RWPE2 (cell line): Measurements from ENCODE around the gene AGMO.

Experiments
- ATAC-seq: fragments of 200-7000 bp; cut with Tn5 transposase; 3 replicates; pipeline ENCODE4 v1.9.1; 2021; ENCODE audit warnings: low read depth
- DNase-seq: peaks from one replicate; pipeline ENCODE4 v3.0.0-alpha.2; 2020; ENCODE audit warnings: low spot score
- H3K27ac ChIP-seq: fragments of 450-650 bp; 2 replicates; pipeline ENCODE4 v1.5.1; 2017; ENCODE audit warnings: mild to moderate bottlenecking; ENCODE audit not compliant: poor library complexity, severe bottlenecking
- H3K27me3 ChIP-seq: fragments of 250-450 bp; sonication (Bioruptor Pico); 2 replicates; pipeline ENCODE4 v1.5.1; 2021; ENCODE audit warnings: mild to moderate bottlenecking, moderate library complexity; ENCODE audit not compliant: insufficient read depth, poor library complexity, severe bottlenecking
- H3K36me3 ChIP-seq: fragments of 250-450 bp; sonication (Bioruptor Pico); 2 replicates; pipeline ENCODE4 v1.5.1; 2020; ENCODE audit warnings: low read depth, mild to moderate bottlenecking, moderate library complexity
- H3K4me1 ChIP-seq: fragments of 250-450 bp; sonication (Bioruptor Pico); 2 replicates; pipeline ENCODE4 v1.5.1; 2021; ENCODE audit warnings: mild to moderate bottlenecking, moderate library complexity; ENCODE audit not compliant: insufficient read depth, poor library complexity, severe bottlenecking
- H3K4me3 ChIP-seq: fragments of 250-450 bp; sonication (Bioruptor Pico); 2 replicates; pipeline ENCODE4 v1.5.1; 2021; ENCODE audit warnings: mild to moderate bottlenecking, moderate library complexity; ENCODE audit not compliant: severe bottlenecking
- H3K9me3 ChIP-seq: fragments of 250-450 bp; sonication (Bioruptor Pico); 2 replicates; pipeline ENCODE4 v1.5.1; 2021; ENCODE audit warnings: mild to moderate bottlenecking, moderate library complexity; ENCODE audit not compliant: severe bottlenecking
- TF ChIP-seq, protein P1 (sequence below): fragments of 450-650 bp; IDR thresholded peaks from one replicate; pipeline ENCODE4 v1.5.1; 2017; ENCODE audit warnings: mild to moderate bottlenecking, moderate library complexity; ENCODE audit not compliant: poor library complexity, severe bottlenecking

The AGMO gene

DNA sequence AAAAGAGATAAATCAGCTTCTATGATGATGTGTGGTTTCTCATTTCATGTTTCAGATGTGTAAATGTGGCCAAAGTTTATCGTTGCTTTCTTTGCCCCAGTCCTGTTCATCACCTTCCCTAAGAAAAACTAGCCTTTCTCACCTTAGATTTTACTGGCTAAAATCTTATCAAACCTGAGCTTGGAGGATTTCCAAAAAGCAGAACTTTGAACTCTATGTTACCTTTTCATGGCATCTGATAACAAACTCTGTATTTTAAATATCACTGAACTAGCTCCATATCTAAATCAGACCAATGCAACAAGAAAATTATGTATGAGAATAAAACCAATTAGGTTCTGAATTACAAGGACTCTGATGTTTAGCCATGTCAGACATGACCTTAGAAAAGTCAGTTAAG is 335.8 kb downstream of the AGMO start:
- DNase-seq: no peak
- TF ChIP-seq, protein P1, sequence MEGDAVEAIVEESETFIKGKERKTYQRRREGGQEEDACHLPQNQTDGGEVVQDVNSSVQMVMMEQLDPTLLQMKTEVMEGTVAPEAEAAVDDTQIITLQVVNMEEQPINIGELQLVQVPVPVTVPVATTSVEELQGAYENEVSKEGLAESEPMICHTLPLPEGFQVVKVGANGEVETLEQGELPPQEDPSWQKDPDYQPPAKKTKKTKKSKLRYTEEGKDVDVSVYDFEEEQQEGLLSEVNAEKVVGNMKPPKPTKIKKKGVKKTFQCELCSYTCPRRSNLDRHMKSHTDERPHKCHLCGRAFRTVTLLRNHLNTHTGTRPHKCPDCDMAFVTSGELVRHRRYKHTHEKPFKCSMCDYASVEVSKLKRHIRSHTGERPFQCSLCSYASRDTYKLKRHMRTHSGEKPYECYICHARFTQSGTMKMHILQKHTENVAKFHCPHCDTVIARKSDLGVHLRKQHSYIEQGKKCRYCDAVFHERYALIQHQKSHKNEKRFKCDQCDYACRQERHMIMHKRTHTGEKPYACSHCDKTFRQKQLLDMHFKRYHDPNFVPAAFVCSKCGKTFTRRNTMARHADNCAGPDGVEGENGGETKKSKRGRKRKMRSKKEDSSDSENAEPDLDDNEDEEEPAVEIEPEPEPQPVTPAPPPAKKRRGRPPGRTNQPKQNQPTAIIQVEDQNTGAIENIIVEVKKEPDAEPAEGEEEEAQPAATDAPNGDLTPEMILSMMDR: no peak
- no peak overlapping the region for H3K4me3 ChIP-seq
- no peak for ATAC-seq
- H3K36me3 ChIP-seq: no peaks in the 10 kb centered on the region
- no peaks in the 10 kb centered on the region for H3K9me3 ChIP-seq
- no peak overlapping the region for H3K27ac ChIP-seq
- peaks cover 8% of the 10 kb centered on the region for H3K27me3 ChIP-seq
- no peaks in the 10 kb centered on the region for H3K4me1 ChIP-seq

DNA sequence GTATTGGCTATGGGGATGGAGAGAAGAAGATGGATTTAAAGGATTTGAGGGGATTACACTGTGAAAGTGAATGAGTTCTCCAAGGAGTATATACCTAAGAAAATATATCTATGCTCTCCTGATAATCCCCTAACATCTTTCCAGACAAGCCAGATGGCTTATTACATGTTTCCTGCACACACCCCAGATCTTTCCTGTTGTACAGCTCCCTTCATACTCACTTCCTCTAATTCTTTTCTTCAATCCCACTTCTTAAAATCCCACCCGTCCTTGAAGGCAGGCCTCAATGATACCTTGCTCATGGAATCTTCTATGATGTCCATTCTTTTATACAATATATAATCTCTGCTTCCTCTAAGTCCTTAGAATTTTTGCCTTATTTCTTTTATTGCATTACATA is 342.1 kb downstream of the AGMO start:
- H3K27ac ChIP-seq: no peak overlapping the region
- H3K27me3 ChIP-seq: peaks cover 10% of the 10 kb centered on the region
- H3K9me3 ChIP-seq: no peaks in the 10 kb centered on the region
- H3K4me3 ChIP-seq: no peak overlapping the region
- TF ChIP-seq, protein P1: no peak
- no peaks in the 10 kb centered on the region for H3K36me3 ChIP-seq
- DNase-seq: no peak
- no peaks in the 10 kb centered on the region for H3K4me1 ChIP-seq
- ATAC-seq: no peak

DNA sequence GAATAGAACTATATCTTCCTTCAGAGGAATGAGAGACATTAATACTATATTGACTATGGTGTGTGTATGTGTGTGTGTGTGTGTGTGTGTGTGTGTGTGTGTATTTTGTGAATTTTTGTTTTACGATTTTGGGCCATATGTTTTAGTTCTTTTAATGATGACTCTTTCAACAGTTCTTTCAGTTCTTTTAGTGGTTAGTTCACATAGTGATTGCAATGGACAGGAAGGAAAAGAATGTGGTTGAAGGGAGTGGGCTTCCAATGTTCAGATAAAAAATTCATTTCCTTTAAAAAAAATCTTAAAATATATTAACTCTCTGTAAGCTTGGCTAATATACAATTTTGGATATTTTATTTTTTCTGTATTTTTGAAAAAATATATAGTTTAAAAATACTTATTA is 343.6 kb downstream of the AGMO start:
- Histone ChIP-seq H3K4me1 (no peaks in the 10 kb centered on the region), H3K9me3 (no peaks in the 10 kb centered on the region), H3K27ac (no peak overlapping the region), H3K4me3 (no peak overlapping the region), H3K27me3 (peaks cover 6% of the 10 kb centered on the region), H3K36me3 (no peaks in the 10 kb centered on the region)
- TF ChIP-seq, protein P1: no peak
- ATAC-seq (no peak), DNase-seq (no peak)

DNA sequence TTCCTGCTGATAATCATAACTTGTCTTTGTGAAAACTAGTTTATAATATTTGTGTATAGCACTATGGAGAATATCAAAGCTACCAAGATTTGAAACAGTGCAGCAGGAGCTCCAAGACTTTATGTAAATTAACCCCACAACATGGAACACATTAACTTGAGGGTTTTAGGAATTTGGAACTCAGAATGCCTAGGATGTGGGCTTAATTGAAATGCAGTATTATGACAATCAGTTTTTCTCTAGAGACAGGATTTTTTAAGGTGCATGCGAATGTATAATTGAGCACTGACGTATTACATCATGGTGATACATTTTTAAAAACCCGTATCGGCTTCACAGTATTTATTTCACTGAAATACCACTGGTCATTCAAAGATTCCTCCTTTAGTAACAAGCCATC is 346.2 kb downstream of the AGMO start:
- Histone ChIP-seq H3K4me1 (no peaks in the 10 kb centered on the region), H3K27ac (no peak overlapping the region), H3K36me3 (no peaks in the 10 kb centered on the region), H3K9me3 (no peaks in the 10 kb centered on the region), H3K4me3 (no peak overlapping the region), H3K27me3 (peaks cover 6% of the 10 kb centered on the region)
- DNase-seq (no peak), ATAC-seq (no peak)
- TF ChIP-seq, protein P1: no peak

DNA sequence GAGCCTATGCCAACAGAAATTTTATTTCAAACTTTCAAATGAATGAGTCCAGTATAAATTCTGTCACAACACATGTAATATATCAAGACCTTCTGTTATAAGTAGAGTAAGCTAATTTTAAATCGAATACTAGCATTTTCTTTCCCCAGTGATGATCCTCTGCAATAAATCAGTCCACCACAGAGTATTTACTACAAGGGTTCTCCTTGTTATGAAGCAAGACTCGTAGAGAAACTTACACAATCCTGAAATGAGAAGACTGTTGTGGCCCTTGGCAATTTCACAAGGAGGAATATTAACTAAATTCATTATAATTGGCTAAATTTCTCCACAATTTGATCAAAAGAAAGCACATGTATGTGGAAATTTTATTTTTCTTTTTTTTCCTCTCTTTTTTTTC is 346.8 kb downstream of the AGMO start:
- peaks cover 6% of the 10 kb centered on the region for H3K27me3 ChIP-seq
- no peak overlapping the region for H3K4me3 ChIP-seq
- H3K4me1 ChIP-seq: no peaks in the 10 kb centered on the region
- H3K36me3 ChIP-seq: no peaks in the 10 kb centered on the region
- no peak overlapping the region for H3K27ac ChIP-seq
- TF ChIP-seq, protein P1: no peak
- no peak for ATAC-seq
- H3K9me3 ChIP-seq: no peaks in the 10 kb centered on the region
- DNase-seq: no peak
